Measurements from ENCODE around the gene DBNL.

DBNL gene

DNA sequence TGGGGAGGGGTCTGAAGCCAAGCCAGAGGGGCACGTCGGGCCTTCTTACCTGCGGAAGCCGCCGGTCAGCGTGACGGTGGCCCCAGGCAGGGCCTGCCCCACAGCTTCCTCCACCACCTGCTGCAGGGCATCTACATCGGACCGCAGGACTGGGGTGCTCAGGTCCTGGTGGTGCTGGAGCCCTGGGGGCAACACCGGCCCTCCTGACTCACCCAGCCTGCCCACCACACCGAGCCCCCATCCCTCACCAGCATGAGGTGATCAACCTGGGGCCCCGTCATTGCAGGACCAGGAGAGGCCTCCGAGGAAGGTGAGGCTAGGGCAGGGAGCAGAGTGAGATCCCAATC lies 29.8 kb downstream of the DBNL start:
- peak overlapping the region; percentile 74 for H3K27ac ChIP-seq

GRCh38 chr7:44075296-44076075 lies 31.0 kb downstream of the DBNL start:
- peak overlapping the region; percentile 74 for H3K27ac ChIP-seq
- TF ChIP-seq CTCF (conservative IDR thresholded peaks at IDR 0.05): no peak

More for the DNA sequence above, 29.8 kb downstream of the DBNL start:
- no peak for TF ChIP-seq CTCF (conservative IDR thresholded peaks at IDR 0.05)

GRCh38 chr7:44076101-44076895 lies 31.8 kb downstream of the DBNL start:
- peak overlapping the region; percentile 74 for H3K27ac ChIP-seq

DNA sequence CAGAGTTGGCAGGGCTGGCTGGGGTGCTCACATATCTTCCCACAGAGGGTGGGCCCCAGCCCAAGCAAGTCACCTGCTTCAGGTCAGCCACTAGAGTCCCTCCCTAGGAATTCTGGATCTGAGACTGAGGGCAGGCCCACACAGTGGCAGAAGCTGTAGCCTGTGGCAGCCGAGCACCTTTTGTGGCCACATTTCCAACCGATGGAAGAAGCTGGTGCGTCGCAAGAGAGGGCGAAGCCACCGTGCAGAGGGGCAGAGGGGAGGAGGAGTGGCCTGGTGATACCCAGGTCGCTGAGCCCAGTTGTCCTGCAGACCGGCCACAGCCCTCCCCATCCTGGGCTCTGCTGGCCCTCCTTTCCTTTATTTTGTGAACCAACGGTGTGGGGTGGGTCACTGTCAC lies 32.6 kb downstream of the DBNL start:
- H3K27ac ChIP-seq: 0 out of 2 replicates have a peak overlapping the region, but pooled peaks have one; percentile 19

More at GRCh38 chr7:44076101-44076895, 31.8 kb downstream of the DBNL start:
- no peak for TF ChIP-seq CTCF (conservative IDR thresholded peaks at IDR 0.05)

GRCh38 chr7:44077681-44078091 lies 33.2 kb downstream of the DBNL start:
- no peak for TF ChIP-seq CTCF (conservative IDR thresholded peaks at IDR 0.05)
- H3K27ac ChIP-seq: peak overlapping the region; percentile 19; the same call in 1 of the 2 replicates

More for the DNA sequence above, 32.6 kb downstream of the DBNL start:
- TF ChIP-seq CTCF (conservative IDR thresholded peaks at IDR 0.05): no peak

GRCh38 chr7:44078521-44078920 lies 34.0 kb downstream of the DBNL start:
- no peak overlapping the region; the same call in 1 of the 2 replicates for H3K27ac ChIP-seq

More at GRCh38 chr7:44078521-44078920, 34.0 kb downstream of the DBNL start:
- no peak for TF ChIP-seq CTCF (conservative IDR thresholded peaks at IDR 0.05)
